Peyer's patch (tissue), 4 donors: ENCODE results near the gene TMEM108. TPM values are rescaled to one million over a fixed set of nuclear protein-coding genes. Genes with fewer than 3 reads are reported as not detected.

Source experiments
- DNase-seq, 3 donors: peaks; one replicate each; pipeline ENCODE4 v3.0.0-alpha.2; 2017 to 2019
- H3K27ac ChIP-seq, 4 donors: fragments of 200-600 bp; sonication (generic); one replicate each; pipeline ENCODE4 v1.5.1; 2016 to 2019
- H3K27me3 ChIP-seq, 2 donors: fragments of 200-600 bp; sonication (generic); one replicate each; pipeline ENCODE4 v1.5.1; 2019
- H3K36me3 ChIP-seq, 3 donors: fragments of 200-600 bp; sonication (generic); one replicate each; pipeline ENCODE4 v1.5.1; 2016 to 2019
- H3K4me1 ChIP-seq, 4 donors: fragments of 200-600 bp; sonication (generic); one replicate each; pipeline ENCODE4 v1.5.1; 2016 to 2019
- H3K4me3 ChIP-seq, 4 donors: fragments of 200-600 bp; sonication (generic); 1 replicate in 3 of 4; 2 replicates in 1 of 4; pipeline ENCODE4 v1.5.1; 2016 to 2019; ENCODE audit warnings: mild to moderate bottlenecking in 1 of 4
- H3K9me3 ChIP-seq, 4 donors: fragments of 200-600 bp; sonication (generic); one replicate each; pipeline ENCODE4 v1.5.1; 2016 to 2019; ENCODE audit warnings: mild to moderate bottlenecking in 1 of 4
- CTCF ChIP-seq, 6 experiments: fragments of 450-650 bp in 4 of 6; fragments of 200-600 bp in 2 of 6; sonication (generic) in 1 of 6; IDR thresholded peaks; one replicate each; pipeline ENCODE4 v1.5.1; 2017 to 2019; ENCODE audit warnings: antibody characterized with exemption in 6 of 6, mild to moderate bottlenecking in 3 of 6, moderate library complexity in 1 of 6
- POLR2A ChIP-seq, 2 donors: fragments of 450-650 bp; IDR thresholded peaks; one replicate each; pipeline ENCODE4 v1.5.1; 2017; ENCODE audit warnings: antibody characterized with exemption in 2 of 2, mild to moderate bottlenecking in 2 of 2, moderate library complexity in 2 of 2
- total RNA-seq, 4 donors: library from RNA; depleted of rRNA; stranded (reverse); fragments of >200 nt; gene quantifications; one replicate each; pipeline ENCODE4 v1.1.0, GENCODE V29; 2016

The TMEM108 gene
- total RNA-seq, 4 donors from 2014 or later, result 1.4 to 1.7 TPM; not detected in 2

GRCh38 chr3:133418361-133418760 is 380.2 kb downstream of the TMEM108 start:
- Histone ChIP-seq H3K4me3 (no peak overlapping the region), H3K27me3 (no peaks in the 10 kb centered on the region), H3K4me1 (no peaks in the 10 kb centered on the region), H3K9me3 (no peaks in the 10 kb centered on the region), H3K27ac (no peak overlapping the region), H3K36me3 (no peaks in the 10 kb centered on the region)
- TF ChIP-seq POLR2A (IDR thresholded peaks at IDR 0.05) (no peak), CTCF (IDR thresholded peaks at IDR 0.05) (no peak)
- no peak for DNase-seq

GRCh38 chr3:133419151-133419909 is 381.1 kb downstream of the TMEM108 start:
- TF ChIP-seq POLR2A (IDR thresholded peaks at IDR 0.05) (no peak), CTCF (IDR thresholded peaks at IDR 0.05) (no peak)
- Histone ChIP-seq H3K9me3 (no peaks in the 10 kb centered on the region), H3K27me3 (no peaks in the 10 kb centered on the region), H3K4me3 (no peak overlapping the region), H3K36me3 (no peaks in the 10 kb centered on the region), H3K27ac (no peak overlapping the region), H3K4me1 (peaks cover 0 to 3% (median 0%) of the 10 kb centered on the region in 4 donors)
- DNase-seq, result no peak

- H3K4me1 ChIP-seq, result peaks cover 0 to 3% (median 0%) of the 10 kb centered on the region in 4 donors
- no peak overlapping the region for H3K27ac ChIP-seq
- no peak for DNase-seq
- H3K4me3 ChIP-seq, result no peak overlapping the region
- no peaks in the 10 kb centered on the region for H3K27me3 ChIP-seq
- no peak for TF ChIP-seq CTCF (IDR thresholded peaks at IDR 0.05)
- H3K9me3 ChIP-seq, result no peaks in the 10 kb centered on the region
- no peaks in the 10 kb centered on the region for H3K36me3 ChIP-seq
Measured at GRCh38 chr3:133424937-133425869, 387.0 kb downstream of the TMEM108 start.

GRCh38 chr3:133425898-133426297 is 387.7 kb downstream of the TMEM108 start:
- no peak for TF ChIP-seq CTCF (IDR thresholded peaks at IDR 0.05)
- no peak for TF ChIP-seq POLR2A (IDR thresholded peaks at IDR 0.05)
- H3K27ac ChIP-seq, result no peak overlapping the region
- no peak for DNase-seq
- H3K36me3 ChIP-seq, result no peaks in the 10 kb centered on the region
- H3K4me1 ChIP-seq, result peaks cover 0 to 3% (median 0%) of the 10 kb centered on the region in 4 donors
- no peaks in the 10 kb centered on the region for H3K9me3 ChIP-seq
- no peak overlapping the region for H3K4me3 ChIP-seq
- no peaks in the 10 kb centered on the region for H3K27me3 ChIP-seq

- DNase-seq, result no peak
- no peaks in the 10 kb centered on the region for H3K36me3 ChIP-seq
- no peaks in the 10 kb centered on the region for H3K27me3 ChIP-seq
- no peaks in the 10 kb centered on the region for H3K9me3 ChIP-seq
- no peak overlapping the region for H3K4me3 ChIP-seq
- no peak overlapping the region for H3K27ac ChIP-seq
- peaks cover 0 to 3% (median 0%) of the 10 kb centered on the region in 4 donors for H3K4me1 ChIP-seq
- TF ChIP-seq CTCF (IDR thresholded peaks at IDR 0.05) (no peak), POLR2A (IDR thresholded peaks at IDR 0.05) (no peak)
Measured at GRCh38 chr3:133426721-133427120, 388.5 kb downstream of the TMEM108 start.
